ENCODE measurements around the gene RNF121. TPM values are rescaled to one million over a fixed set of nuclear protein-coding genes. Genes with fewer than 3 reads are reported as not detected.

Gene RNF121
- total RNA-seq, 1 donor from 2014 or later, result 45.2 TPM

GRCh38 chr11:72005347-72006260 is 76.8 kb downstream of the RNF121 start:
- no peak for DNase-seq (ENCODE audit: low spot score)

- DNase-seq (ENCODE audit: low spot score), result no peak
Observed at GRCh38 chr11:72006309-72007088, 77.7 kb downstream of the RNF121 start.

GRCh38 chr11:72007089-72007476 is 78.2 kb downstream of the RNF121 start:
- DNase-seq (ENCODE audit: low spot score), result no peak

GRCh38 chr11:72007587-72007986 is 78.7 kb downstream of the RNF121 start:
- DNase-seq (ENCODE audit: low spot score), result no peak

GRCh38 chr11:72008728-72009127 is 79.9 kb downstream of the RNF121 start:
- DNase-seq (ENCODE audit: low spot score), result no peak

- no peak for DNase-seq (ENCODE audit: low spot score)
Observed at GRCh38 chr11:72009156-72009555, 80.3 kb downstream of the RNF121 start.

GRCh38 chr11:72010529-72011233 is 81.8 kb downstream of the RNF121 start:
- no peak for DNase-seq (ENCODE audit: low spot score)

GRCh38 chr11:72012091-72012630 is 83.3 kb downstream of the RNF121 start:
- no peak for DNase-seq (ENCODE audit: low spot score)

- DNase-seq (ENCODE audit: low spot score), result no peak
Observed at GRCh38 chr11:72012897-72013721, 84.3 kb downstream of the RNF121 start.

- no peak for DNase-seq (ENCODE audit: low spot score)
Observed at GRCh38 chr11:72013765-72014711, 85.2 kb downstream of the RNF121 start.

GRCh38 chr11:72014761-72015320 is 86.0 kb downstream of the RNF121 start:
- no peak for DNase-seq (ENCODE audit: low spot score)

- DNase-seq (ENCODE audit: low spot score), result no peak
Observed at GRCh38 chr11:72015511-72016061, 86.7 kb downstream of the RNF121 start.

- no peak for DNase-seq (ENCODE audit: low spot score)
Observed at GRCh38 chr11:72018171-72018570, 89.3 kb downstream of the RNF121 start.

GRCh38 chr11:72023335-72023734 is 94.5 kb downstream of the RNF121 start:
- no peak for DNase-seq (ENCODE audit: low spot score)

- DNase-seq (ENCODE audit: low spot score), result no peak
Observed at GRCh38 chr11:72024069-72024754, 95.4 kb downstream of the RNF121 start.

GRCh38 chr11:72026090-72026489 is 97.2 kb downstream of the RNF121 start:
- no peak for DNase-seq (ENCODE audit: low spot score)

- no peak for DNase-seq (ENCODE audit: low spot score)
Observed at GRCh38 chr11:72030472-72031045, 101.7 kb downstream of the RNF121 start.

- no peak for DNase-seq (ENCODE audit: low spot score)
Observed at GRCh38 chr11:72036687-72037086, 107.8 kb downstream of the RNF121 start.
